Activated naive CD4-positive, alpha-beta T cell treated with anti-CD3 and anti-CD28 coated beads, Interleukin-2, amount 10 ng/mL, durations not matched to agents 7 days and 5 days (primary cell): ENCODE data around the gene PTPRD.

Experiments
- CTCF ChIA-PET: fragments of 350-600 bp; sonication (Branson Sonifier 250); formaldehyde crosslinking; loops from one replicate; lab custom pipeline; 2021; ENCODE audit warnings: antibody characterized with exemption; lab: Charles Lee
- DNase-seq: peaks from one replicate; pipeline ENCODE4 v3.0.0-alpha.2; 2020
- H3K27ac Mint-ChIP-seq: one replicate; pipeline ENCODE4 v1.8.0; 2021; ENCODE audit warnings: mild to moderate bottlenecking, moderate library complexity, mixed read lengths
- H3K27me3 Mint-ChIP-seq: one replicate; pipeline ENCODE4 v1.8.0; 2021; ENCODE audit warnings: mild to moderate bottlenecking, mixed read lengths
- H3K36me3 Mint-ChIP-seq: one replicate; pipeline ENCODE4 v1.8.0; 2021; ENCODE audit warnings: mixed read lengths
- H3K4me1 Mint-ChIP-seq: one replicate; pipeline ENCODE4 v1.8.0; 2021; ENCODE audit warnings: mixed read lengths
- H3K4me3 Mint-ChIP-seq: one replicate; pipeline ENCODE4 v1.8.0; 2021; ENCODE audit warnings: mild to moderate bottlenecking, moderate library complexity, mixed read lengths
- H3K9me3 Mint-ChIP-seq: one replicate; pipeline ENCODE4 v1.8.0; 2021; ENCODE audit warnings: mixed read lengths

Gene PTPRD

GRCh38 chr9:8614926-8615440 is 1997.8 kb downstream of the PTPRD start:
- Mint-ChIP-seq H3K4me1 (no peaks in the 10 kb centered on the region), H3K4me3 (no peak overlapping the region), H3K9me3 (no peaks in the 10 kb centered on the region), H3K27me3 (no peaks in the 10 kb centered on the region), H3K36me3 (no peaks in the 10 kb centered on the region), H3K27ac (no peak overlapping the region)
- CTCF ChIA-PET, result no interaction called here
- DNase-seq, result no peak

GRCh38 chr9:8613346-8613825 is 1999.4 kb downstream of the PTPRD start:
- H3K4me1 Mint-ChIP-seq, result no peaks in the 10 kb centered on the region
- H3K4me3 Mint-ChIP-seq, result no peak overlapping the region
- no peak overlapping the region for H3K27ac Mint-ChIP-seq
- CTCF ChIA-PET, result no interaction called here
- no peaks in the 10 kb centered on the region for H3K36me3 Mint-ChIP-seq
- no peaks in the 10 kb centered on the region for H3K27me3 Mint-ChIP-seq
- no peaks in the 10 kb centered on the region for H3K9me3 Mint-ChIP-seq
- DNase-seq, result no peak

GRCh38 chr9:8611153-8611552 is 2001.6 kb downstream of the PTPRD start:
- Mint-ChIP-seq H3K27ac (no peak overlapping the region), H3K27me3 (no peaks in the 10 kb centered on the region)
- CTCF ChIA-PET, result no interaction called here

GRCh38 chr9:8610256-8610655 is 2002.5 kb downstream of the PTPRD start:
- no peak overlapping the region for H3K4me3 Mint-ChIP-seq
- CTCF ChIA-PET, result no interaction called here
- no peaks in the 10 kb centered on the region for H3K36me3 Mint-ChIP-seq

More at GRCh38 chr9:8611153-8611552, 2001.6 kb downstream of the PTPRD start:
- Mint-ChIP-seq H3K4me3 (no peak overlapping the region), H3K36me3 (no peaks in the 10 kb centered on the region), H3K9me3 (no peaks in the 10 kb centered on the region), H3K4me1 (no peaks in the 10 kb centered on the region)
- no peak for DNase-seq

GRCh38 chr9:8605096-8605495 is 2007.7 kb downstream of the PTPRD start:
- Mint-ChIP-seq H3K9me3 (no peaks in the 10 kb centered on the region), H3K27ac (no peak overlapping the region), H3K27me3 (no peaks in the 10 kb centered on the region), H3K36me3 (no peaks in the 10 kb centered on the region), H3K4me1 (no peaks in the 10 kb centered on the region), H3K4me3 (no peak overlapping the region)
- no peak for DNase-seq
- CTCF ChIA-PET, result no interaction called here

More at GRCh38 chr9:8610256-8610655, 2002.5 kb downstream of the PTPRD start:
- no peak for DNase-seq
- Mint-ChIP-seq H3K9me3 (no peaks in the 10 kb centered on the region), H3K27ac (no peak overlapping the region), H3K4me1 (no peaks in the 10 kb centered on the region), H3K27me3 (no peaks in the 10 kb centered on the region)

- no peak for DNase-seq
- CTCF ChIA-PET, result no interaction called here
- Mint-ChIP-seq H3K36me3 (no peaks in the 10 kb centered on the region), H3K4me1 (no peaks in the 10 kb centered on the region), H3K9me3 (no peaks in the 10 kb centered on the region), H3K27me3 (no peaks in the 10 kb centered on the region), H3K4me3 (no peak overlapping the region), H3K27ac (no peak overlapping the region)
Observed at GRCh38 chr9:8604201-8604600, 2008.6 kb downstream of the PTPRD start.

GRCh38 chr9:8600914-8601680 is 2011.7 kb downstream of the PTPRD start:
- H3K27ac Mint-ChIP-seq, result no peak overlapping the region
- H3K4me3 Mint-ChIP-seq, result no peak overlapping the region
- CTCF ChIA-PET, result no interaction called here
- no peak for DNase-seq
- no peaks in the 10 kb centered on the region for H3K36me3 Mint-ChIP-seq
- H3K27me3 Mint-ChIP-seq, result no peaks in the 10 kb centered on the region
- H3K9me3 Mint-ChIP-seq, result no peaks in the 10 kb centered on the region
- no peaks in the 10 kb centered on the region for H3K4me1 Mint-ChIP-seq

- DNase-seq, result no peak
- Mint-ChIP-seq H3K9me3 (no peaks in the 10 kb centered on the region), H3K4me1 (no peaks in the 10 kb centered on the region), H3K27me3 (no peaks in the 10 kb centered on the region), H3K27ac (no peak overlapping the region), H3K36me3 (no peaks in the 10 kb centered on the region), H3K4me3 (no peak overlapping the region)
- CTCF ChIA-PET, result no interaction called here
Observed at GRCh38 chr9:8599937-8600336, 2012.9 kb downstream of the PTPRD start.

- H3K4me3 Mint-ChIP-seq, result no peak overlapping the region
- CTCF ChIA-PET, result no interaction called here
- no peaks in the 10 kb centered on the region for H3K36me3 Mint-ChIP-seq
- H3K27ac Mint-ChIP-seq, result no peak overlapping the region
- no peaks in the 10 kb centered on the region for H3K9me3 Mint-ChIP-seq
- no peaks in the 10 kb centered on the region for H3K4me1 Mint-ChIP-seq
- H3K27me3 Mint-ChIP-seq, result no peaks in the 10 kb centered on the region
- DNase-seq, result no peak
Observed at GRCh38 chr9:8589476-8589875, 2023.3 kb downstream of the PTPRD start.

- H3K9me3 Mint-ChIP-seq, result no peaks in the 10 kb centered on the region
- CTCF ChIA-PET, result no interaction called here
- H3K4me1 Mint-ChIP-seq, result no peaks in the 10 kb centered on the region
- H3K36me3 Mint-ChIP-seq, result no peaks in the 10 kb centered on the region
- DNase-seq, result no peak
- no peak overlapping the region for H3K4me3 Mint-ChIP-seq
- H3K27ac Mint-ChIP-seq, result no peak overlapping the region
- H3K27me3 Mint-ChIP-seq, result no peaks in the 10 kb centered on the region
Observed at GRCh38 chr9:8585036-8585435, 2027.8 kb downstream of the PTPRD start.

GRCh38 chr9:8579661-8580060 is 2033.1 kb downstream of the PTPRD start:
- Mint-ChIP-seq H3K4me3 (no peak overlapping the region), H3K27ac (no peak overlapping the region), H3K9me3 (no peaks in the 10 kb centered on the region), H3K36me3 (no peaks in the 10 kb centered on the region), H3K4me1 (no peaks in the 10 kb centered on the region), H3K27me3 (no peaks in the 10 kb centered on the region)
- CTCF ChIA-PET, result no interaction called here
- no peak for DNase-seq

- Mint-ChIP-seq H3K27ac (no peak overlapping the region), H3K4me1 (no peaks in the 10 kb centered on the region), H3K27me3 (no peaks in the 10 kb centered on the region), H3K4me3 (no peak overlapping the region), H3K9me3 (no peaks in the 10 kb centered on the region), H3K36me3 (no peaks in the 10 kb centered on the region)
- CTCF ChIA-PET, result no interaction called here
- no peak for DNase-seq
Observed at GRCh38 chr9:8576741-8577140, 2036.1 kb downstream of the PTPRD start.

GRCh38 chr9:8574846-8575245 is 2038.0 kb downstream of the PTPRD start:
- H3K27me3 Mint-ChIP-seq, result no peaks in the 10 kb centered on the region
- H3K36me3 Mint-ChIP-seq, result no peaks in the 10 kb centered on the region
- H3K9me3 Mint-ChIP-seq, result no peaks in the 10 kb centered on the region
- H3K27ac Mint-ChIP-seq, result no peak overlapping the region
- no peaks in the 10 kb centered on the region for H3K4me1 Mint-ChIP-seq
- CTCF ChIA-PET, result no interaction called here
- H3K4me3 Mint-ChIP-seq, result no peak overlapping the region
- no peak for DNase-seq

GRCh38 chr9:8572209-8572608 is 2040.6 kb downstream of the PTPRD start:
- H3K27me3 Mint-ChIP-seq, result no peaks in the 10 kb centered on the region
- H3K27ac Mint-ChIP-seq, result no peak overlapping the region
- H3K36me3 Mint-ChIP-seq, result no peaks in the 10 kb centered on the region
- H3K4me3 Mint-ChIP-seq, result no peak overlapping the region
- no peak for DNase-seq
- no peaks in the 10 kb centered on the region for H3K4me1 Mint-ChIP-seq
- CTCF ChIA-PET, result interaction anchor here (0.6 kb wide), 1 partner anchor 1005 kb away, joined by 4 read pairs; no protein-coding TSS in a partner anchor
- no peaks in the 10 kb centered on the region for H3K9me3 Mint-ChIP-seq

- Mint-ChIP-seq H3K4me3 (no peak overlapping the region), H3K4me1 (no peaks in the 10 kb centered on the region), H3K27me3 (no peaks in the 10 kb centered on the region), H3K36me3 (no peaks in the 10 kb centered on the region), H3K9me3 (no peaks in the 10 kb centered on the region), H3K27ac (no peak overlapping the region)
- DNase-seq, result no peak
- CTCF ChIA-PET, result no interaction called here
Observed at GRCh38 chr9:8571643-8572042, 2041.2 kb downstream of the PTPRD start.
